GM23338 (cell line): ENCODE results near the gene PLXNB2.

Source experiments
- CTCF ChIP-seq, 2 experiments: fragments of 200-600 bp in 1 of 2; sonication (generic) in 1 of 2; conservative IDR thresholded peaks; 2 replicates each; pipeline versions ENCODE4 v1.5.1 to v1.6.1; 2016 to 2017; ENCODE audit warnings: antibody characterized with exemption in 2 of 2, low read depth in 2 of 2, mild to moderate bottlenecking in 2 of 2, moderate library complexity in 1 of 2
- JUNB ChIP-seq: IDR thresholded peaks from one replicate; pipeline ENCODE4 v1.6.1; 2016; ENCODE audit warnings: antibody characterized with exemption; ENCODE audit not compliant: unreplicated experiment
- POLR2AphosphoS5 ChIP-seq: IDR thresholded peaks from 2 replicates; pipeline ENCODE4 v1.6.1; 2016; ENCODE audit warnings: antibody characterized with exemption, low read depth
- REST ChIP-seq: IDR thresholded peaks from one replicate; pipeline ENCODE4 v1.6.1; 2018; ENCODE audit warnings: antibody characterized with exemption; ENCODE audit not compliant: unreplicated experiment

GRCh38 chr22:50337262-50338041 is 30.0 kb upstream of the PLXNB2 start:
- no peak for TF ChIP-seq JUNB
- TF ChIP-seq REST, result no peak
- no peak for TF ChIP-seq CTCF (conservative IDR thresholded peaks at IDR 0.05; ENCODE audit: low read depth in 2 of 2)
- no peak for TF ChIP-seq POLR2AphosphoS5
